Neural progenitor cell (in vitro differentiated cells): Measurements from ENCODE around the gene PKNOX2. TPM values are rescaled to one million over a fixed set of nuclear protein-coding genes. Genes with fewer than 3 reads are reported as not detected.

Source experiments
- DNase-seq: peaks from one replicate; pipeline ENCODE4 v3.0.0-alpha.2; 2016; ENCODE audit warnings: low spot score
- H2AFZ ChIP-seq: fragments of 200-600 bp; sonication (generic); replicated peaks from 2 replicates; pipeline ENCODE4 v1.6.1; 2016; ENCODE audit warnings: antibody characterized with exemption
- H3F3A ChIP-seq: fragments of 200-600 bp; sonication (generic); 2 replicates; pipeline ENCODE4 v1.6.1; 2016; ENCODE audit warnings: antibody characterized with exemption, low read depth
- H3K27ac ChIP-seq: fragments of 200-600 bp; sonication (generic); 2 replicates; pipeline ENCODE4 v1.5.1; 2016; ENCODE audit warnings: mild to moderate bottlenecking
- H3K27me3 ChIP-seq: fragments of 200-600 bp; sonication (generic); 2 replicates; pipeline ENCODE4 v1.6.1; 2016; ENCODE audit warnings: mild to moderate bottlenecking, moderate library complexity
- H3K36me3 ChIP-seq: fragments of 200-600 bp; sonication (generic); 2 replicates; pipeline ENCODE4 v1.5.1; 2016
- H3K4me1 ChIP-seq: fragments of 200-600 bp; sonication (generic); 2 replicates; pipeline ENCODE4 v1.6.1; 2016; ENCODE audit warnings: mixed run types
- H3K4me2 ChIP-seq: fragments of 200-600 bp; sonication (generic); 2 replicates; pipeline ENCODE4 v1.6.1; 2016
- H3K4me3 ChIP-seq: fragments of 200-600 bp; sonication (generic); 2 replicates; pipeline ENCODE4 v1.5.1; 2016
- H3K79me2 ChIP-seq: fragments of 200-600 bp; sonication (generic); 2 replicates; pipeline ENCODE4 v1.6.1; 2016; ENCODE audit warnings: low read depth
- H3K9ac ChIP-seq: fragments of 200-600 bp; sonication (generic); 2 replicates; pipeline ENCODE4 v1.6.1; 2016
- H3K9me3 ChIP-seq: fragments of 200-600 bp; sonication (generic); 2 replicates; pipeline ENCODE4 v1.5.1; 2016; ENCODE audit warnings: low read depth
- H4K20me1 ChIP-seq: fragments of 200-600 bp; sonication (generic); 2 replicates; pipeline ENCODE4 v1.6.1; 2016; ENCODE audit warnings: low read depth
- H3K27ac Mint-ChIP-seq: 3 replicates; pipeline ENCODE4 v1.8.0; 2021; ENCODE audit warnings: mixed read lengths
- H3K27me3 Mint-ChIP-seq: 2 replicates; pipeline ENCODE4 v1.8.0; 2022; ENCODE audit warnings: low read depth, mild to moderate bottlenecking, inconsistent platforms, moderate library complexity, mixed read lengths; ENCODE audit not compliant: insufficient read depth
- H3K36me3 Mint-ChIP-seq: 3 replicates; pipeline ENCODE4 v1.8.0; 2021; ENCODE audit warnings: mixed read lengths
- H3K4me1 Mint-ChIP-seq: 3 replicates; pipeline ENCODE4 v1.8.0; 2021; ENCODE audit warnings: mixed read lengths
- H3K4me3 Mint-ChIP-seq: 3 replicates; pipeline ENCODE4 v1.8.0; 2021; ENCODE audit warnings: mild to moderate bottlenecking, moderate library complexity, mixed read lengths
- H3K9me3 Mint-ChIP-seq: 3 replicates; pipeline ENCODE4 v1.8.0; 2020; ENCODE audit warnings: mixed read lengths
- CTCF ChIP-seq: fragments of 200-600 bp; sonication (generic); IDR thresholded peaks from 2 replicates; pipeline ENCODE4 v1.5.1; 2017; ENCODE audit warnings: antibody characterized with exemption, mild to moderate bottlenecking
- EZH2 ChIP-seq: fragments of 200-600 bp; sonication (generic); IDR thresholded peaks from 2 replicates; pipeline ENCODE4 v1.6.1; 2017; ENCODE audit warnings: antibody characterized with exemption, mild to moderate bottlenecking, moderate library complexity
- EZH2phosphoT487 ChIP-seq: fragments of 200-600 bp; sonication (generic); IDR thresholded peaks from 2 replicates; pipeline ENCODE4 v1.6.1; 2017; ENCODE audit warnings: antibody characterized with exemption
- total RNA-seq: library from RNA; depleted of rRNA; stranded (reverse); fragments of >200 nt; gene quantifications from 2 replicates; pipeline ENCODE4 v1.2.3, GENCODE V29; 2015; ENCODE audit warnings: low replicate concordance

The PKNOX2 gene
- total RNA-seq, 1 donor from 2014 or later: 4.3 TPM

- peaks cover 46% of the 10 kb centered on the region for H3K36me3 Mint-ChIP-seq
- DNase-seq: no peak
- H3K4me2 ChIP-seq: no peak overlapping the region
- no peaks in the 10 kb centered on the region for H3K79me2 ChIP-seq
- peaks cover 42% of the 10 kb centered on the region for H3K4me1 Mint-ChIP-seq
- peaks cover 8% of the 10 kb centered on the region for H4K20me1 ChIP-seq
- peaks cover 3% of the 10 kb centered on the region for H3K9me3 Mint-ChIP-seq
- H3K9ac ChIP-seq: no peak overlapping the region
- H2AFZ ChIP-seq: no peak overlapping the region
- H3K27ac ChIP-seq: no peak overlapping the region
- no peak overlapping the region for H3K4me3 ChIP-seq
- no peak for TF ChIP-seq EZH2phosphoT487
- TF ChIP-seq EZH2: no peak
- TF ChIP-seq CTCF: no peak
- H3K27me3 Mint-ChIP-seq: peaks cover 5% of the 10 kb centered on the region
- no peaks in the 10 kb centered on the region for H3K9me3 ChIP-seq
- peak overlapping the region; percentile 8 for H3K27ac Mint-ChIP-seq
- peaks cover 20% of the 10 kb centered on the region for H3K27me3 ChIP-seq
- H3K36me3 ChIP-seq: no peaks in the 10 kb centered on the region
- H3K4me3 Mint-ChIP-seq: no peak overlapping the region
- H3F3A ChIP-seq: peaks cover 7% of the 10 kb centered on the region
- peaks cover 7% of the 10 kb centered on the region for H3K4me1 ChIP-seq
Measured at GRCh38 chr11:125365196-125365931, 200.8 kb downstream of the PKNOX2 start.

- H3K36me3 ChIP-seq: no peaks in the 10 kb centered on the region
- no peak for DNase-seq
- H3K9me3 Mint-ChIP-seq: no peaks in the 10 kb centered on the region
- no peak overlapping the region for H3K4me3 ChIP-seq
- no peak overlapping the region for H3K27ac Mint-ChIP-seq
- TF ChIP-seq EZH2 (no peak), CTCF (no peak), EZH2phosphoT487 (no peak)
- peaks cover 29% of the 10 kb centered on the region for H3K4me1 ChIP-seq
- H3K27ac ChIP-seq: no peak overlapping the region
- no peaks in the 10 kb centered on the region for H3K9me3 ChIP-seq
- no peaks in the 10 kb centered on the region for H3K79me2 ChIP-seq
- H3K27me3 ChIP-seq: peaks cover 27% of the 10 kb centered on the region
- H3K4me1 Mint-ChIP-seq: peaks cover 56% of the 10 kb centered on the region
- H3K36me3 Mint-ChIP-seq: peaks cover 31% of the 10 kb centered on the region
- peaks cover 5% of the 10 kb centered on the region for H3K27me3 Mint-ChIP-seq
- H2AFZ ChIP-seq: no peak overlapping the region
- no peak overlapping the region for H3K4me2 ChIP-seq
- H3F3A ChIP-seq: peaks cover 30% of the 10 kb centered on the region
- H3K4me3 Mint-ChIP-seq: no peak overlapping the region
- peaks cover 14% of the 10 kb centered on the region for H4K20me1 ChIP-seq
- no peak overlapping the region for H3K9ac ChIP-seq
Measured at GRCh38 chr11:125367710-125368109, 203.2 kb downstream of the PKNOX2 start.

- TF ChIP-seq EZH2 (no peak), CTCF (no peak), EZH2phosphoT487 (no peak)
- Mint-ChIP-seq H3K9me3 (no peaks in the 10 kb centered on the region), H3K4me3 (no peak overlapping the region), H3K4me1 (peaks cover 66% of the 10 kb centered on the region), H3K27me3 (no peaks in the 10 kb centered on the region), H3K36me3 (peaks cover 37% of the 10 kb centered on the region), H3K27ac (no peak overlapping the region)
- Histone ChIP-seq H3K36me3 (no peaks in the 10 kb centered on the region), H3K4me2 (no peak overlapping the region), H3K27ac (no peak overlapping the region), H3F3A (peaks cover 31% of the 10 kb centered on the region), H4K20me1 (peaks cover 14% of the 10 kb centered on the region), H3K27me3 (peaks cover 30% of the 10 kb centered on the region), H3K79me2 (no peaks in the 10 kb centered on the region), H3K4me1 (peaks cover 37% of the 10 kb centered on the region), H2AFZ (no peak overlapping the region), H3K4me3 (no peak overlapping the region), H3K9me3 (no peaks in the 10 kb centered on the region), H3K9ac (no peak overlapping the region)
- DNase-seq: no peak
Measured at GRCh38 chr11:125368757-125369156, 204.2 kb downstream of the PKNOX2 start.
